GM23338 (cell line): ENCODE results near the gene TRIM34.

Experiments
- CREB1 ChIP-seq: fragments of 250-450 bp; sonication (Bioruptor Pico); IDR thresholded peaks from 2 replicates; pipeline ENCODE4 v1.5.0; 2020; ENCODE audit warnings: low read depth, mild to moderate bottlenecking, moderate library complexity
- CTCF ChIP-seq, 2 experiments: fragments of 200-600 bp in 1 of 2; sonication (generic) in 1 of 2; conservative IDR thresholded peaks; 2 replicates each; pipeline versions ENCODE4 v1.5.1 to v1.6.1; 2016 to 2017; ENCODE audit warnings: antibody characterized with exemption in 2 of 2, low read depth in 2 of 2, mild to moderate bottlenecking in 2 of 2, moderate library complexity in 1 of 2
- STAT1 ChIP-seq: IDR thresholded peaks from one replicate; pipeline ENCODE4 v1.6.1; 2016; ENCODE audit warnings: antibody characterized with exemption; ENCODE audit not compliant: unreplicated experiment

DNA sequence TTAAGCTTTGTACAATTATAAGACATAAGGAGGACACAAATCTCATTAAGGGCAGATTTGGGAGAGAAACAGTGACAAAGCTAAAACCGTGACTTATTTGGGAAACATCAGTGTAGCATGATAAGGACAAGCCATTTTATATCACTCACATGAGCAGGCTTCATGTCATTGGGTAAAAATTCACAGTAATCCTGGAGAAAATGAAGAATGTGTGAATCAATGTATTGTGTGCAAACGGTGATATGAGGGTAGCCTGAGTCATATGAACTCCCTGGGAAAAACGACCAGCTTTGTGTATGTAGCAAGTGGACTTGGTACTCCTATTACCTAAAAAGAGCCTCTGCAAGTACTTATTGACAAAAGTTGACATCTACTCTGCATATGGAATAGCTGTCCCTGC lies 6.0 kb upstream of the TRIM34 start:
- TF ChIP-seq CTCF (conservative IDR thresholded peaks at IDR 0.05; ENCODE audit: low read depth in 2 of 2), result no peak
- no peak for TF ChIP-seq CREB1 (CRISPR knock-in tag)
- no peak for TF ChIP-seq STAT1
